ENCODE results near the gene APCDD1L. TPM values are rescaled to one million over a fixed set of nuclear protein-coding genes. Genes with fewer than 3 reads are reported as not detected.

Gene APCDD1L
- total RNA-seq, 2 experiments from 2014 or later: not detected

DNA sequence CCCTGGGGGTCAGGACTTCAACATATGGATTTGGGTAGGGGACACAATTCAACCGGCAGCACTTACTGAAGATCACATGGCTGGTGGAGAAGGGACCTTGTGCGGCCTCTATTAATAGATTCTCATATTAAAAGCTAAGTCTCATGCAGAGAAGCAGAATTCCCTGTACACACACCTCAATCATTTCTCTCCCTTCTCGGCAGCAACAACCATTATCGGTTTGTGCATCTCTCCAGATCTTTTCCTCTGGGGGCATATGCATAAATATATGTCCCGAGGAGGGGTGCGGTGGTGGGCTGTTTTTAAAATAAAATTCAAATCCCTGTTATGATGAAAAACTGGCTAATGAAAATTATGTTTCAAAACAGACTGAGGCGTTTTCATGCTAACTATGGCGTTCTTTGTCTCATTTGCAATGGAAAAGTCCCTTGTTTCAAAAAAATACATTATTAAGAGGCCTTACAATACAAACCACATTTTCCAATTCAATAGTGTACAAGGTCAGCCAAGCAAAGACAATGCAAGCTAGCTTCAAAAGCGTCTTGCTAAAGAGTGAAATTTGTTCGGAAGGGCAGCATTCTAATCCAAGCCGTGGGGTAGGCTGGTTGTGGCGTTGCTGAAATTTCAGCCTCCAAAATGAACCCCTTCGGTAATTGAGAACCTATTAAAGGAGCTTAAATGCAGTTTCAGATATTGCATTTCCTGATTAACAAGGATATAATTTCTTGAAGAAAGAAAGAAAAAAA, 17.3 kb downstream of the APCDD1L start:
- H3K36me3 Mint-ChIP-seq (ENCODE audit: low read depth): no peaks in the 10 kb centered on the region
- CTCF ChIA-PET: no interaction called here
- POLR2A ChIA-PET: no interaction called here

DNA sequence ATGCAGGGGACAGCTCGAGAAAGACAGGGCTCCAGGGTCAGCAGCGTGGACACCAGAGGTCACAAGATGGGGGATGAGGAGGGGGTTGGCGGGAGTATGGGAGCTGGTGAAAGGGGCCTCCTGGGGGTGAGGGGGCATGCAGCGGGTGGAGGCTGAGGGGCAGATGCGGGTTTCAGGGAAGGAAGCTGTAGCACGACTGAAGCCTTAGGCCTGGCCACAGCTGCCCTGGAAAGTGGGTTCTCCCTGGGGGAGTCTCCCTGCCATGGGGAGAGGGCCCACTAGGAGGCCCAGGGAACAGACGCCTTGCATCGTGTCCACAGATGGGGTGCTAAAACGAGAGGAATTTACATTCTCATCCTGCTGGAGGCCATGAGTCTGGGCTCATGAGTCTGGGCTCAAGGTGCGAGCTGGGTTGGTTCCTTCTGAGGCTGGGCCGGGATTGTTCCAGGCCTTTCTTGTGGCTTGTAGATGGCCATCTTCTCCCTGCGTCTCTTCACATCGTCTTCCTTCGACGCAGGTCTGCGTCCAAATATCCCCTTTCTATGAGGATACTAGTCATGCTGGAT, 18.0 kb downstream of the APCDD1L start:
- no peak for DNase-seq
- no peak overlapping the region for H3K27ac Mint-ChIP-seq
- H3K9me3 Mint-ChIP-seq: no peaks in the 10 kb centered on the region
- ChIA-PET POLR2A (no interaction called here), CTCF (no interaction called here)
- H3K4me1 Mint-ChIP-seq: no peaks in the 10 kb centered on the region
- no peaks in the 10 kb centered on the region for H3K36me3 Mint-ChIP-seq (ENCODE audit: low read depth)
- H3K4me3 Mint-ChIP-seq: no peak overlapping the region
- no peaks in the 10 kb centered on the region for H3K27me3 Mint-ChIP-seq

More for the DNA sequence above, 17.3 kb downstream of the APCDD1L start:
- H3K4me1 Mint-ChIP-seq: no peaks in the 10 kb centered on the region
- H3K9me3 Mint-ChIP-seq: no peaks in the 10 kb centered on the region
- DNase-seq: no peak
- no peak overlapping the region for H3K27ac Mint-ChIP-seq
- no peak overlapping the region for H3K4me3 Mint-ChIP-seq
- H3K27me3 Mint-ChIP-seq: no peaks in the 10 kb centered on the region

DNA sequence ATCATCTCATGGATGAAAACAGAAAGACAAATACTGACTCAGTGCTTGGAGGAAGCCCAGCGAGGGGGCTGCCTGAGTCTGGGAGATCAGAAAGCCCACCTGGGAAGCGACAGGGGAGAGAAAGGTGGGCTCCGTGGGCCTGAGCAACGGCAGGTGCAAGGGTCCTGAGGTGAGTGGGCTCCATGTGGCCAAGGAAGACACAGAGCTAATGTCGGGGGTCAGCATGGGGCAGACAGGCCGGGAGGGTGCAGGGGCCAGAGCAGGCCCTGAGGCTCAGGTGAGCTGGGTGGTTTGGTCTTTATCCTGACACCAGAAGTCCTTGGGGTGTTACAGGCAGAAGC, 18.8 kb downstream of the APCDD1L start:
- Mint-ChIP-seq H3K27ac (no peak overlapping the region), H3K4me3 (no peak overlapping the region), H3K9me3 (no peaks in the 10 kb centered on the region), H3K4me1 (no peaks in the 10 kb centered on the region), H3K36me3 (ENCODE audit: low read depth) (no peaks in the 10 kb centered on the region), H3K27me3 (peaks cover 5% of the 10 kb centered on the region)
- ChIA-PET CTCF (no interaction called here), POLR2A (no interaction called here)
- no peak for DNase-seq

DNA sequence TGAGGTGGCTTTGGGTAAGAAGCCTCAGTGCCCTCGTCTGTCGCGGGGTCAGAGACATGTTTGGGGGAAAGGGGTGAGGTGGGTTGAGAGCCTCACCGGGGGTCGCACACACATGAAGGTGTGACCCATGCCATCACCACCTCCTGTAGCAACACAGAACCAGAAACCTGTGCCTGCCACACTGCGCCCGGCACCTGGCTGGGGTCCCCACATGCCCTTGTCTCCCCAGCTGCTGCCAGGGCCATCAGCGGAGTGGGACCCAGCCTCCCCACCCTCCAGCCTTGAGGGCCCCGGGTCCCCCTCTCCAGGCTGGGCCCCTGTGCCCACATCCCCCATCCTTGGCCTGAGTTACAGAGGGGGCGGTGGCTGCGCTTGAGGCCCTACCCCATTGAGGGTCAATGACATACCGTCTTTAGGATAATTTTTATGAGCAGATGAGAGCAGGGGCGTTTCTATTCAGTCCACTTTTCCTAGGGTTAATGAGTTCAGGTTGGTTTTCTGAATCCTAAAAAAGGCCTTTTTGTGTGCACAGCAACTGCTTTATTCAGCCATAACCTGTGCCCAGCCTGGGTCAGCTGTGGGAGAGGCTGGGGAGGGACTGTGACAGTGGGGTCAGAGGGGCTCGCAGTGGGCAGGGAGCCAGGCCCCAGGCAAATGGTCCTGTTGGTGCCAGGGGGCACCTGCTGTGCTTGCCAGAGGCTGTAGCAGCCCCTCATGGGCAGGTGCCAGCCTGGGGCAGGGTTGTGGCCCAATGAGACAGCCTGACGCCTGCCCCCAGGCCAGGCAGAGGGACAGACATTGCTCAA, 19.4 kb downstream of the APCDD1L start:
- Mint-ChIP-seq H3K27ac (no peak overlapping the region), H3K27me3 (peaks cover 5% of the 10 kb centered on the region), H3K9me3 (no peaks in the 10 kb centered on the region), H3K4me1 (no peaks in the 10 kb centered on the region), H3K36me3 (ENCODE audit: low read depth) (no peaks in the 10 kb centered on the region), H3K4me3 (no peak overlapping the region)
- DNase-seq: no peak
- ChIA-PET CTCF (no interaction called here), POLR2A (no interaction called here)

DNA sequence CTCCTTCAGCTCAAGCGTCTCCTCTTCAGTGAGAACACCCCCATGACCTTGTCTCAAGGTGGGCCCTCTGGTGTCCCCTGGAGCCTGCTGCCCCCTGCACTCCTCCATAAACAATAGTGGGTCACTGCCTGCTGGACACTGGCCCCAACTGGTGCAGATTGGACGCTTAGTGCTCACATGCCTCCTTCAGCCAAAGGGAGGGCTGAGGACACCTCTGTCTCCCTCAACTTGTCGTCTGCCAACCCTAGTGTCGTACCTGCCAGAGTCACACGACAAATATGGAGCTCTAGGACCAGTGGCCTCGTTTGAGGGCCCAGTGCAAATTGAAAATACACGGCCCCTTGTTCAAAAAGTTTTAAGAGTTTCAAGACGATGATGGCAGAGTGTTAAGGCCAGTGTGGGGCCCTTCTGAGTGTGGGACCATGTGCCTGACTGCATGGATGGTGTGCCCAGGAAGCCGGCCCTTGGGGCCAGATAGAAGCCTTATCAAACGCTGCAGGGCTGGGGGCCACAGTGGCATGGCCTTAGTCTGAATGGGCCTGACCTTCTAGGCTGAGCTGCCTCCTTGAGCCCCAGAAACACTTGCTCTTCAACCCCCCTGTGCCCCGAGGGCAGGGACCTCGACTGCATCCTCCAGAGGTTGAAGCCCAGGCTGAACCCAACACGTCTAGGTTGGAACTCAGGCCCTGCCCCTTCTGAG, 20.1 kb downstream of the APCDD1L start:
- Mint-ChIP-seq H3K27me3 (peaks cover 7% of the 10 kb centered on the region), H3K36me3 (ENCODE audit: low read depth) (no peaks in the 10 kb centered on the region), H3K27ac (no peak overlapping the region), H3K4me1 (no peaks in the 10 kb centered on the region), H3K9me3 (no peaks in the 10 kb centered on the region), H3K4me3 (no peak overlapping the region)
- POLR2A ChIA-PET: no interaction called here
- no peak for DNase-seq
- CTCF ChIA-PET: no interaction called here

DNA sequence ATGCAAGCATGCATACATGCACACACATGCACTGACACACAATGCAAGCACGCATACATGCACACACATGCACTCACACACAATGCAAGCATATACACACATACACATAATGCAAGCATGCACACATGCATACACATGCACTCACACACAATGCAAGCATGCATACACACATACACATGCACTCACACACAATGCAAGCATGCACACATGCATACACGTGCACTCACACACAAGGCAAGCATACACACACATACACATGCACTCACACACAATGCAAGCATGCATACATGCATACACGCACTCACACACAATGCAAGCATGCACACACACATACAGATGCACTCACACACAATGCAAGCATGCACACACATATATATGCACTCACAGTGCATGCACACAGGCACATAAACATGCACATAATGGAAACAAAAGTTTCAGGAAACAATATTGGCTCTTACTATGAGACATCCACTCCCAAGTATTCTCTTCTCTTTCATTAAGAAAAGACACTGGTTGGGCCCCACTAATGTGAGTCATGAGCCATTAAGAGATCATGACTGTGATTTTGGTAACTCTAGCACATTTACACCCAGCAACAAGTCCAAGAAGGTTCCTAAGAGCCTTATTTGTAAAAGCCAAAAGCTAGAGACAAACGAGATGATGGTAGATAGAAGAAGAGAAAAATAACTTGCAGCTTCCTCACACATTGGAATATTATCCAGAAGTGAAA, 22.2 kb downstream of the APCDD1L start:
- no peak overlapping the region for H3K4me3 Mint-ChIP-seq
- DNase-seq: no peak
- no peaks in the 10 kb centered on the region for H3K4me1 Mint-ChIP-seq
- POLR2A ChIA-PET: no interaction called here
- CTCF ChIA-PET: no interaction called here
- H3K27ac Mint-ChIP-seq: no peak overlapping the region
- no peaks in the 10 kb centered on the region for H3K36me3 Mint-ChIP-seq (ENCODE audit: low read depth)
- H3K9me3 Mint-ChIP-seq: peaks cover 5% of the 10 kb centered on the region
- H3K27me3 Mint-ChIP-seq: peaks cover 10% of the 10 kb centered on the region

DNA sequence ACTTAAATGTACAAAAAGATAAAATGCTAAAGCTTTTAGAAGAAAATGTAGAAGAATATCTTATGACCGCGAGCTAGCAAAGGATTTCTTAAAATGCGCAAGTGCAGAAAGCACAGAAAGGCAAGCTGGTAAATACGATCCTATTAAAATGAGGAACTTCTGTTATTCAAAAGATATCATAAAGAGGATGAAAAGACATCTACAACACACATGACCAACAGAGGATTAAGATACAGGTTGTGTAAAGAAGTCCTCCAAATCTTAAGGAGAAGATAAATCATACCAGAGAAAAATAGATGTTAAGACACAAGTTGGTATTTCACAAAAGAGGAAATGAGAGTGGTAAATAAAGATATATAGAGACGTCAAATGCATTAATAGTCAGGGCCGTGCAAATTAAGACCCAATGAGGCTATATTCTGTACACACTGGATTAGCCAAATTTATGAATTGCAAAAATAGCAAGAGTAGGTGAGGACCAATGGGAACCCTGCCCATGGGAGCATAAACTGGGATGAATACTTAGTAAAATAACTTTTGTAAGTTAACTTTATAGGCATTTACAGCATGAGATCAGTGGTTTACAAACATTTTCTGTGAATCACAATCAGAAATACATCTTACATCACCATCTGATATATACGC, 23.0 kb downstream of the APCDD1L start:
- Mint-ChIP-seq H3K4me3 (no peak overlapping the region), H3K27ac (no peak overlapping the region), H3K9me3 (peaks cover 5% of the 10 kb centered on the region), H3K4me1 (no peaks in the 10 kb centered on the region), H3K27me3 (peaks cover 10% of the 10 kb centered on the region), H3K36me3 (ENCODE audit: low read depth) (no peaks in the 10 kb centered on the region)
- CTCF ChIA-PET: no interaction called here
- DNase-seq: no peak
- POLR2A ChIA-PET: no interaction called here

DNA sequence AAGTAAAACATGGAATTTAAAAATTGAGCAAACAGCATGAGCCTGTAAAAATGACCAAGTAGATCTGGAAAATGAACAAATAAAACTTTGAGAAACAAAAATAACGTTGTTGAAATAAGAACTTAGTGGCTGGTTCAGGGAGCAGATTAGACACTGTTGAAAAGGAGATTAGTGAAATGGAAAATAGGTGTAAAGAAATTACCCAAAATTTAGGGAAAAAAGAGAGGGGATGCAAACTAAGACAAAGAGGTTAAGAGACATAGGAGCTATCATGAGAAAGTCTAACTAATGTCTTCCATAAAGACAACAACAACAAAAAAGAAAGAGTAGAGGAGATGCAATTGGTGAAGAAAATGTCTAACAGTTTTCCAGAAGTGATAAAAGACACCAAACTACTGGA, 29.0 kb downstream of the APCDD1L start:
- ChIA-PET POLR2A (no interaction called here), CTCF (interaction anchor here (0.5 kb wide), 1 partner anchor 205 kb away, joined by 3 read pairs; no protein-coding TSS in a partner anchor)
- H3K27me3 Mint-ChIP-seq: peaks cover 18% of the 10 kb centered on the region
- H3K36me3 Mint-ChIP-seq (ENCODE audit: low read depth): peaks cover 10% of the 10 kb centered on the region
- DNase-seq: no peak
- no peak overlapping the region for H3K4me3 Mint-ChIP-seq
- H3K4me1 Mint-ChIP-seq: no peaks in the 10 kb centered on the region
- H3K9me3 Mint-ChIP-seq: peaks cover 23% of the 10 kb centered on the region
- no peak overlapping the region for H3K27ac Mint-ChIP-seq

DNA sequence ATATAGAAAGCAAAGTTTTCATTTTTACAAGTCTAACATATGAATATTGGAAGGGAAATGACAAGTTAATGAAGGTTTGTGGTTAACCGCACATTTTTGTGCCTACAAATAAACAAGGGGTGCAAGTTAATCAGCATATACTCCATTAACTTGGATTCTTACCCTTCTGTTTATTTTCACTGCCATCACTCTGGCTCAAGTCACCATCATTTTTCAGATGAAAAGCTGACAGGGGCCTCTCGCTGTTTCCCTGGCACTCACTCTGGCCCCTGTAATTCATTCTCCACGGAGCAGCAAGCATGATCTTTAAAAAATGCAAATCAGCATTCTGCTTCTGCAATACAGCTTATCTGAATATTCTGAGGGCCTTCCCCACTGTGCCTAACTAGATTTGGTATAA, 29.8 kb downstream of the APCDD1L start:
- POLR2A ChIA-PET: no interaction called here

DNA sequence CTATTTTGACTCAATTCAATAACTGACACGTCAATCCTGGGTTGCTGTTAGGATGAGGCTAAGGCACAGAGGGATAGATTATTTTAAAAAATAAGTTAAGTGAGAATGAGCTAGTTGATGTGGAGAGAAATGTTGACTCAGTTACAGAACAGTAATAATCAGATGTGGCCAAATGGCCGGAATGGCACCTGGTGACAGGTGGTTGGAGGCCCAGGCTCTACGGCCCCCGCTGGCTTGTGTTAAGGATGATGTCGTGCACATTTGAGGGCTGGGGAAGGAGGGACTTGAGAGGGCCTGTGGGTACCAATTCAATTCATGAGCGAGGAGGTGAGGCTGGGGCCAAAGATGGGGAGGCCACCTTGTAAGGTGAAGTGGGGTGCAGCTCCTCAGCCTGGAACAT, 31.7 kb downstream of the APCDD1L start:
- Mint-ChIP-seq H3K36me3 (ENCODE audit: low read depth) (peaks cover 10% of the 10 kb centered on the region), H3K9me3 (peaks cover 19% of the 10 kb centered on the region), H3K4me3 (no peak overlapping the region), H3K27me3 (peaks cover 18% of the 10 kb centered on the region), H3K27ac (no peak overlapping the region), H3K4me1 (no peaks in the 10 kb centered on the region)
- no peak for DNase-seq
- ChIA-PET POLR2A (no interaction called here), CTCF (no interaction called here)

More for the DNA sequence above, 29.8 kb downstream of the APCDD1L start:
- Mint-ChIP-seq H3K4me3 (no peak overlapping the region), H3K27ac (no peak overlapping the region), H3K36me3 (ENCODE audit: low read depth) (peaks cover 10% of the 10 kb centered on the region), H3K4me1 (no peaks in the 10 kb centered on the region), H3K27me3 (peaks cover 19% of the 10 kb centered on the region), H3K9me3 (peaks cover 23% of the 10 kb centered on the region)
- CTCF ChIA-PET: no interaction called here
- DNase-seq: no peak

DNA sequence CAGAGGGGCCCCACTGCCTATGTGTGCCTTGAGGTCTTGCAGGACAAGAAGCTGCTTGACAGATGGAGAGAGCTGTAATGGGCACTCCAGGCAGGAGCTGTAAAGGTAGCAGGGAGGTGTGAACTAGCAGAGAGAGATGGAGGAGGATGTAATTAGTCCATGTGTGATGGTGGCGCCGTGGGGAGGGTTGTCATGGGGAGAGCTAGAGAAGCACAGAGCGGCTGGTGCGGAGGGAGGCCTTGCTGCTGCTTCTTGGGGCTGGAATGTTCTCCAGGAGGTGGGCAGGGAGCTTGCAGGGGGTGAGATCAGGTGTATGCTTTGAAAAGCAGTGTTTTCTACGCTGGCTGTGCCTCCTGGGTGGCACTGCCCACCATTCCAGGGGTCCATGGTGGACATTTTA, 32.1 kb downstream of the APCDD1L start:
- Mint-ChIP-seq H3K9me3 (peaks cover 18% of the 10 kb centered on the region), H3K36me3 (ENCODE audit: low read depth) (peaks cover 10% of the 10 kb centered on the region), H3K27me3 (peaks cover 20% of the 10 kb centered on the region), H3K27ac (no peak overlapping the region), H3K4me1 (no peaks in the 10 kb centered on the region), H3K4me3 (no peak overlapping the region)
- DNase-seq: no peak
- POLR2A ChIA-PET: no interaction called here
- CTCF ChIA-PET: no interaction called here

DNA sequence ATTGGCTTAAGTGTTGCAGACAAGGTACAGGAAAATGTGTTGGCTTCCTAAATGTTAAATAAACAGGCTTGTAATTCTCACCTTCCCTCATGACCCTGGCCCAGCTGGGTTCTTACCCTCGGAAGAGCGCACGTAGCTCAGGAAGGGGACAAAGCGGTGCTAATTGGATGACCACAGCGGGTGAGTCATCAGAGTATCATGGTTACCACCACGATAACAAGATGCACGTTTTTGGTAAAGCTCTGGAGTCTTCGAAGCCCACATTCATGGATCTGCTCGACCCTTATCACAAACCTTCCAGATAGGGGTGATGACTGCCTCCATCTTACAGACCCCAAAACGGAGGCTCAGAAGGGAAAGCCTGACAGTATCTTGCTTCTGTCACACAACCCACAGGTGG, 32.8 kb downstream of the APCDD1L start:
- Mint-ChIP-seq H3K27ac (no peak overlapping the region), H3K4me3 (no peak overlapping the region), H3K27me3 (peaks cover 20% of the 10 kb centered on the region), H3K9me3 (peaks cover 18% of the 10 kb centered on the region), H3K36me3 (ENCODE audit: low read depth) (peaks cover 10% of the 10 kb centered on the region), H3K4me1 (no peaks in the 10 kb centered on the region)
- ChIA-PET POLR2A (no interaction called here), CTCF (interaction anchor here (1.0 kb wide), 1 partner anchor 251 kb away, joined by 3 read pairs; no protein-coding TSS in a partner anchor)
- DNase-seq: no peak
